ENCODE results near the gene SPACA1.
"Not testable (repeated sequence)": the region's sequence is repeated elsewhere in the genome, so short reads cannot be mapped to it uniquely, and the experiment has no call there.

Gene SPACA1, protein sequence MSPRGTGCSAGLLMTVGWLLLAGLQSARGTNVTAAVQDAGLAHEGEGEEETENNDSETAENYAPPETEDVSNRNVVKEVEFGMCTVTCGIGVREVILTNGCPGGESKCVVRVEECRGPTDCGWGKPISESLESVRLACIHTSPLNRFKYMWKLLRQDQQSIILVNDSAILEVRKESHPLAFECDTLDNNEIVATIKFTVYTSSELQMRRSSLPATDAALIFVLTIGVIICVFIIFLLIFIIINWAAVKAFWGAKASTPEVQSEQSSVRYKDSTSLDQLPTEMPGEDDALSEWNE

DNA sequence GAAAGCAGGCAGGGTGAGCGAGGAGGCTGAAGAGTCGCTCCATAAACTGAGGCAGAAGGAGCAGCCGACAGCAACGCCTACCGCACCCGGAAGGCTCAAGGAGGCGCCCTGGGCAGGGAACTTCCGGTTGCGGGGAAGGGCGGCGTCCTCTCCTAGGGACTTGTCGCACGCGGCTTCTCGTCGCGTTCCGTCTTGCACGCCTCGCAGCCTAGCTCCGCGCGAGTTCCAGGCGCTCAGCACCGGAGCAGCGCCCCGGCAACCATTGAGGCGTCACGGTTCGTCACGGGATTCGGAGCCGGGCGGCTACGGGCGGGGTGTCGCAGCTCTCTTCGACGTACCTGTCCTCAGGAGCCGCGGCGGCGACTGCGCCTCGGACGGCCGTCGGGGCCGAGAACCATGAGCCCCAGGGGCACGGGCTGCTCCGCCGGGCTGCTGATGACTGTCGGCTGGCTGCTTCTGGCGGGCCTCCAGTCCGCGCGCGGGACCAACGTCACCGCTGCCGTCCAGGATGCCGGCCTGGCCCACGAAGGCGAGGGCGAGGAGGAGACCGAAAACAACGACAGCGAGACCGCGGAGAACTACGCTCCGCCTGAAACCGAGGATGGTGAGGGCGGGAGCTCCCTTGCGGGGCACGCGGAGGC, at the start of gene SPACA1:
TSS of gene SPACA1 (plus strand) at position 332 of the 641 bp plus-strand sequence. CDS start at position 397, 65 bp downstream.
- no peak for DNase-seq

DNA sequence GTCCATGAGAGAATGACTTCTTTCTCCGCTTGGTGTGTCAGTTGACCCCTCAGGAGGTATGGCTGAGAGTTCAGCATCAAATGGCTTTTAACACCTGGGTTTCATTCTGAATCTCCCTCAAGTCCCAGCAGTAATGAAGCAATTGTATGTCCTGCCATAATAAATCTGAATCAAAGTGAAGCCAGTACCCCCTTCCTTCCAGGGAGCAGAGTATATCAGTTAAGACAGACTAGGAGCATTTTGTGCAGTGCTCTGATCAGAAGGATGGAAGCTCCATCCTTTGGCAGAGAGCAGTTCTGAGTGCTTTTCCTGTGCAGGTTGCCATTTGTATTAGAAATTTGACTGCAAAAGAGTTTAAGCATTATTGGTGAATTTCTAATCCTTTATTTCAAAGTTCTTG, 46.9 kb upstream of the SPACA1 start:
- no peak for DNase-seq

DNA sequence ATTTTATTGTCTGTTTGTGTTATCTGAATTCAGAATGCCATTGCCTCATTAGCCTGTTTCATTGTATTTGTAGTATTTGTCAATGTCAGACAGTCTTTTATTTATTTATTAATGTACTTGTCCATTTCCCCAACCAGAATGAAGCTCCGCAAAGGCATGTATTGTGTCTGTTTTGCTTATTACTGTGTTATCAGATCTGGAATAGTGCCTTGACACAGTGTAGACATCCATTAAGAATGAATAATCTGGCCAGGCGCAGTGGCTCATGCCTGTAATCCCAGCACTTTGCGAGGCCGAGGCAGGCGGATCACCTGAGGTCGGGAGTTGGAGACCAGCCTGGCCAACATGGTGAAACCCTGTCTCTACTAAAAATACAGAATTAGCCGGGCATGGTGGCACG, 46.4 kb upstream of the SPACA1 start:
- not testable (repeated sequence) for DNase-seq

DNA sequence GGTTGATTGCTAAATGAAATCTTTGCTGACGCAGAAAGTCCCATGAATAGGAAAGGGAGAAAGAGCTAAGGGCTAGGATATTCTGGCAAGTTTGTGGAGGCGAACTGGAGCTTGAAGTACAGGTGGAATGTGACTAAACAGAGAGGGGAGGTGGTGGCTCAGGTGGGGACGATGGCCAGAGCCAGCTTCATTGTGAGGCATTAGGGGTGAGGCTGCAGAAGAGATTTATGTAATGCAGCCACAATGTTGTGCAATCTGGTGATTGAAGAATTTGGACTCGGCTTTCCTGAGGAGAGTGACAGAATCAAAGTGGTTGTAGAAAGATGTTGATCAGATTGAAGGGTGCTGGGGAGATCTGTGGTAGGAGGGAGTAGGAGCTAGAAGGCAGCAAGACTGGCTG, 42.9 kb upstream of the SPACA1 start:
- DNase-seq, result no peak

GRCh38 chr6:88006557-88006956, 41.1 kb upstream of the SPACA1 start:
- DNase-seq, result no peak

- no peak for DNase-seq
These were observed 39.2 kb upstream of the SPACA1 start for GRCh38 chr6:88008411-88008810.

DNA sequence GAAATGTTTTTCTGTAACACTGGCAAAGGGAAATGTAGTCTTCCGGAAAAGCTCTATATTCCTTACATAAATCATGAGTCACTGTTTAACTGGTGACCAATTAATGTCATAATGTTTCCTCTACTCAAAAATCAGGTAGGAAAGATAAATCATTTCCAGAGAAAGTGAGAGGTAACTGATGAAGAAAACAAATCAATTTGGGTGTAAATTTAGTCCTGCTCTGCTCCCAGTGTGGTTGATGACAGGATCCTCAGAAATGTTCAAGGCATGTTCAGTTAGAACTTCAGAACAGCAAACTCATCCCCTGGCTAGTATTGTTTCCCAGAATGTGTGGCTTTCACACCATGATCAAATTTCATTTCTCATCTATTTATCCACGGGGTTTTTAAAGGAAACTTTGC, 38.8 kb upstream of the SPACA1 start:
- DNase-seq, result no peak

GRCh38 chr6:88013015-88013414, 34.6 kb upstream of the SPACA1 start:
- DNase-seq, result no peak

- DNase-seq, result no peak
These were observed 34.1 kb upstream of the SPACA1 start for GRCh38 chr6:88013554-88013953.

DNA sequence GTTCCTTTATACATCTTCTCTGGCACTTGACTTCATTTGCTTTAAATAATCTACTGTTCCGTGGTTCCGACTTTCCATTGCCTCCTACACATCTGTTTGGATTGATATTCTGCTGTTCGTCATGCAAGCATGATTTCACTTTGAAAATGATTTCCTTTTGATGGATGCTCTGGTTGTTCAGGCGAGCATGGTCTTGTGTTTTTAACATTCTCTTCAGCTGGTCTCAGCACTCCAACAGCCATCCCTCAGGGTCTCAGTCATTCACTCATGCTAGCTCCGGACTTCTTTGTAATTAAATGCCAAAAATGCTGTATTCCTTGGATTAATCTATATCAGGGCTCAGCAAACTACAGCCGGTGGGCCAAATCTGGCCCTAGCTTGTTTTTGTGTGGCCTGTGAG, 27.2 kb upstream of the SPACA1 start:
- no peak for DNase-seq

DNA sequence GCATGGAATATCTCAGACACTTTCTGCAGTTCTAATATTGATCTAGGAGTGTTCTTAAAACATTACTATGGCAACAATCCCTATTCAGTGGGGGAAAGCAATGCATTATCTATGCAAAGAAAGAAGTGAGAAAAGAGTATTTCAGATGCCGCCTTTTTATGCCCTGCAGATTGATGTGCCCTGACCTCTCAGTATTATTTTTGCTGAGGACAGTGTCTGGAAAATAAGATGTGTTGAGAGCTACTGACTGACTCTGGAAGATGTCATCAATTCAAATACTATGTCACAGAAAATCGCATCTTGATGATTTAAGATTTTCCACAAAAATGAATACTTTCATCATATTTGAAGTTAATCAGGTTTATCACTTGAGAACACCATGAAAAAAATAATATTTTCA, 22.9 kb upstream of the SPACA1 start:
- no peak for DNase-seq

GRCh38 chr6:88031550-88031949, 16.1 kb upstream of the SPACA1 start:
- DNase-seq, result no peak

- no peak for DNase-seq
These were observed 3.1 kb upstream of the SPACA1 start for GRCh38 chr6:88044530-88044929.

- DNase-seq, result no peak
These were observed 2.0 kb upstream of the SPACA1 start for GRCh38 chr6:88045521-88046136.

DNA sequence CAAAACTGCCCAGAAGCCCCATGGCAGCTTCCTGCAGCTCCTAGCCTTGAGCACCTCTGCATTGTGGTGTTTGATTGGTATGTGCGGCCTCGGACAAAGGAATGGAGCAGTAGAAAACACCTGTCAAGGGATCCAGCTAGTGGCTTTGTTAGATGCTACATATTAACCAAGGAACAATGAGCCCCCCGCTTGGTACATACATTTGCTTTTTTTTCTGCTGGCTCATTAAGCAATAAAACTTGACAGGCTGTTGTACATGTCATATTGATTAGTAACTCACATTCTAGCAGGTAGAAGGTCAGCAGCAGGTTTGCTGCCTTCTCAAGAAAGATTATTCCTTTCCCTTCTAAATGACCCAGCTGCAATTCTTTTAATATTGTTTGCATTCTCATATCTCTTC, 937 bp downstream of the SPACA1 start:
- DNase-seq, result no peak

- DNase-seq, result no peak
These were observed 2.6 kb downstream of the SPACA1 start for GRCh38 chr6:88050140-88050818.

DNA sequence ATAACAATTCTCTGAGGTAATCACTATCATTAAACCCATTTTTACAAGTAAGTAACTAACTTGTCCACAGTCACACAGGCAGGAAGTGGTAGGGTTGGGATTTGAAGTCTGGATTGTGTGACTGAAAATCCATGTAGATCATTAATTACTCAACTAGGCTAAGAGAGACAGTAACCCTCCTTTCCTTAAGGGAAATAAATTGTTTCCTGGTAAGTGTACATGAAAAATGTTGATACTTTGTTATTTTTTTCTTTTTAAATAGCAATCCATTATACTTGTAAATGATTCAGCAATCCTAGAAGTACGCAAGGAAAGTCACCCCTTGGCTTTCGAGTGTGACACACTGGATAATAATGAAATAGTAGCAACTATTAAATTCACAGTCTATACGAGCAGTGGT, 11.6 kb downstream of the SPACA1 start:
- no peak for DNase-seq

DNA sequence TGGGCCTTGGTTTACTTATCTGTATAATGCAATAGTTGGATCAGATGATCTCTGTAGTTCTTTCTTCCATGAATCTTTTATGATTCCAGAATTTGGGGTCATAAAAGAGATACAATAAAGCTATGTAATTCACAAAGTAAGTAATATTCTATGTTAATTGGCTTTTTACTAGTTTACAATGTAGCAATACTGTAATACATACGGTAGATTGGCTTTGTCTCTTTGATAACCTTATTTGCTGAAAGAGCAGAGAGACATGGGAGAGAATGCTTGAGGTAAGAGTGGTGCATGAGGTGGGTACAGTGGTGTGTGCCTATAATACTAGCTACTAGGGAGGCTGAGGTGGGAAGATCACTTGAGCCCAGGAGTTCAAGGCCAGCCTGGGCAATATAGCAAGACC, 14.7 kb downstream of the SPACA1 start:
- DNase-seq, result no peak

DNA sequence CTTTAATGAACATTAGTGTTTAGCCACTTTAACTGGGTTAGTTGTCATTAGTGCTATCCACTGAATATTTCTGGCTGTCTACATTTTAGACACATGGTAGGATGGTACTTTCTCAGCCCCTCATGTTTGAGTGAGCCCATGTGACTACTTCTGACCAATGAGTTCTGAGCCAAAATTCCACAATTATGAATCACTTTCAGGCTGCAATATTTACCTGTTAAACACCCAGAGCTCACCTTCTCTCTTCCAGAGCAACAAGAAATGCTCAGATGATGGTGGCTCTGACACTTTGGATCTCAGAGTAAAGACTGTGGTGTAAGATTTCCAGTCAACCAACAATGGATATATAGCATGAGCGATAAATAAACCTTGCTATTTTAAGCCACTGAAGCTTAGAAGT, 24.8 kb downstream of the SPACA1 start:
- DNase-seq, result no peak

DNA sequence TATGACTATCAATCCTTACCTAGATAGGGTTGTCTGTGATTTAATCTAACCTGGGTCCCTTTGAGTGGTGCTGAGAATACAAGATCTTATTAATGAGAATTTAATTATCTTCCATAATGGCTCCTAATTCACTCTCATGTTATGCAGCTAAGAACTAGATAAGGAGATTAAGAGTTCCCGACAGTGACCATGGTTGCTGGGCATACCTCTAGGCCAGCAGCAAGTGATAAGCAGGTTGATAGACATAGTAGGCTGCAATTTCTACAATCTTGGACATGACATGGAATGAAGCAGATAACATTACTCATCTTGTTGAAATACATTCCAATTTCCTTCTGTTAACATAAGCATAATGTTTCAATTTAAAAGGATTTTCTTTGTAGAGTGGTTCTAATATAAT, 27.1 kb downstream of the SPACA1 start:
- DNase-seq, result no peak

GRCh38 chr6:88077305-88077704, 29.7 kb downstream of the SPACA1 start:
- no peak for DNase-seq

DNA sequence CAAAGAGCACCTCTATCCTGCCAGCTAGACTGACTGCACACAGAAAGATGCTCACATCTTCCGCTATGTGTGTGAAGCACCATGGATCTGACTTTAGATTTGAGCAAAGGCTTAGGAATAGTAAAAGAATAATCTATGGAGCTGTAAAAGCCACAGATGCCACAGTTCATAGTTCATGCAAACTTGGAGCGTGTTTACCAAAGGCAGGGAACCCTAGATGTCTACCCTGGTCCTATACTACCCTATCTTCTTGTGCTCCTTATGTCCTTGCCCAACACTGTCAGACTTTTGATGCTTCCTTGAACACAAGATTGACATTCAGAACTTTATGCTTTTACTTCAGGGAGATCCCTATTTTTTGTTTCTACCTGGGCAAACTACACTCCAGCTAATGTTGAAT, 39.2 kb downstream of the SPACA1 start:
- DNase-seq, result no peak

- DNase-seq, result no peak
These were observed 42.1 kb downstream of the SPACA1 start for GRCh38 chr6:88089708-88090107.
